Pancreas (tissue), 10 donors: ENCODE data around the gene ZNF28. TPM values are rescaled to one million over a fixed set of nuclear protein-coding genes. Genes with fewer than 3 reads are reported as not detected.
"Not testable (repeated sequence)": the region's sequence is repeated elsewhere in the genome, so short reads cannot be mapped to it uniquely, and the experiment has no call there.

ENCODE experiments used
- ATAC-seq, 4 donors: fragments of 200-7000 bp; cut with Tn5 transposase; one replicate each; pipeline versions ENCODE4 v1.8.0 to v1.9.1; 2020; ENCODE audit warnings: mild to moderate bottlenecking in 4 of 4, moderate library complexity in 4 of 4
- DNase-seq, 6 donors: peaks; one replicate each; pipeline ENCODE4 v3.0.0-alpha.2; 2020
- FAIRE-seq: peaks from 2 replicates; lab custom pipeline; 2012; peaks lifted over from hg19 to GRCh38; lab: Jason Lieb, UNC
- H3K27ac ChIP-seq, 4 donors: fragments of 200-600 bp; sonication (generic); 1 replicate in 3 of 4; 2 replicates in 1 of 4; pipeline versions ENCODE4 v1.5.0 to v1.8.0; 2020
- H3K27me3 ChIP-seq, 4 donors: fragments of 200-600 bp; one replicate each; pipeline ENCODE4 v1.8.0; 2021
- H3K36me3 ChIP-seq, 3 donors: fragments of 200-600 bp; sonication (generic) in 1 of 3; one replicate each; pipeline versions ENCODE4 v1.5.0 to v1.8.0; 2020 to 2021
- H3K4me1 ChIP-seq, 3 donors: fragments of 200-600 bp; one replicate each; pipeline ENCODE4 v1.8.0; 2021
- H3K4me3 ChIP-seq, 4 donors: fragments of 200-600 bp; sonication (generic) in 2 of 4; one replicate each; pipeline versions ENCODE4 v1.5.0 to v1.8.0; 2020 to 2021
- H3K9me3 ChIP-seq, 4 donors: fragments of 200-600 bp; one replicate each; pipeline ENCODE4 v1.8.0; 2021
- CTCF ChIP-seq, 4 donors: fragments of 200-600 bp; sonication (generic) in 3 of 4; IDR thresholded peaks; one replicate each; pipeline versions ENCODE4 v1.5.0 to v1.8.0; 2021; ENCODE audit warnings: antibody characterized with exemption in 4 of 4
- WGBS, 2 donors: extraction: QIAGEN DNeasy Blood & Tissue Kit; methylation state at CpG; one replicate each; pipeline ENCODE4 v1.1.7; 2013; 5-methylcytosine and 5-hydroxymethylcytosine counted together
- intact Hi-C, 3 donors: fragments of 100-400 bp; cut with DNase I; formaldehyde crosslinking; loops; one replicate each; pipeline versions ENCODE4 v1.11.1 to v1.14.2; 2022
- polyA plus RNA-seq, 2 donors: library from polyadenylated mRNA; stranded (reverse); fragments of 200-250 nt; gene quantifications; one replicate each; pipeline ENCODE4 v1.2.3, GENCODE V29; 2013
- total RNA-seq, 6 donors: library from RNA; stranded (reverse); fragmentation: NEBNext Ultra II Directional in 4 of 6; extraction: Animal tissue kit (Norgen Biotek cat#: 25700) in 4 of 6; gene quantifications; one replicate each; pipeline versions ENCODE4 v1.2.1 to v1.2.4, GENCODE V29; 2021 to 2023
- donor health status: healthy with polysubstance abuse.
- donor health status: DM: no; HTN: no; CAD: no; lungs with moderate emphysema.
- donor health status: DM: no; HTN: no; CAD: no.
- donor health status: control.
- donor health status: control.
- donor health status: Bipolar disorder and iron deficiency.
- donor health status: DM: yes; HTN: yes; CAD: no.
- donor health status: DM: no; HTN: no; CAD: no.
- donor health status: DM: no; HTN: no; CAD: no.
- donor health status: DM: yes; HTN: yes; CAD: no.

Gene ZNF28
- total and polyA plus RNA-seq, 8 donors, result 2.3 to 13.5 (median 6.8) TPM

- intact Hi-C loops, result no loop called here
- Histone ChIP-seq H3K9me3 (no peaks in the 10 kb centered on the region), H3K27me3 (no peaks in the 10 kb centered on the region), H3K4me3 (no peak overlapping the region), H3K36me3 (no peaks in the 10 kb centered on the region), H3K27ac (no peak overlapping the region), H3K4me1 (peaks cover 0 to 3% (median 0%) of the 10 kb centered on the region in 3 donors)
- DNase-seq, result no peak
- no peak for TF ChIP-seq CTCF (IDR thresholded peaks at IDR 0.05)
- no peak for ATAC-seq
- WGBS, 2 donors, result 82 to 86% methylated on average over 6 of the region's 6 CpGs
- no peak for FAIRE-seq
Observed at GRCh38 chr19:52789440-52789839, 32.0 kb downstream of the ZNF28 start.

GRCh38 chr19:52786464-52787354 lies 34.7 kb downstream of the ZNF28 start, which contains the start of gene ZNF600:
Gene ZNF600 (minus strand): TSS chr19:52786791. CDS start chr19:52778888, 7,903 bp downstream.
- H3K9me3 ChIP-seq, FAIRE-seq, intact Hi-C loops, H3K36me3 ChIP-seq, H3K27me3 ChIP-seq, H3K4me1 ChIP-seq: not testable (repeated sequence)
- Histone ChIP-seq H3K27ac (peak within 1 kb of the TSS; percentile 13 to 80 (median 60)), H3K4me3 (peak within 1 kb of the TSS; percentile 41 to 59 (median 54))
- 1 to 2% methylated on average over 47 of the region's 47 CpGs for WGBS, 2 donors
- peak in 1 of 4 donors; percentile 36 for TF ChIP-seq CTCF (IDR thresholded peaks at IDR 0.05)
- ATAC-seq (peak; percentile 99 to 100 (median 99)), DNase-seq (peak; percentile 87 to 97 (median 92))

- intact Hi-C loops, result no loop called here
- H3K27ac ChIP-seq, result peak overlapping the region in 2 of 4 donors; percentile 55 to 80
- no peaks in the 10 kb centered on the region for H3K27me3 ChIP-seq
- no peaks in the 10 kb centered on the region for H3K9me3 ChIP-seq
- ATAC-seq, result peak; percentile 41 to 67 (median 54)
- H3K4me3 ChIP-seq, result peak overlapping the region; percentile 41 to 59 (median 54)
- no peak for TF ChIP-seq CTCF (IDR thresholded peaks at IDR 0.05)
- FAIRE-seq, result no peak
- DNase-seq, result peak in 5 of 6 donors; percentile 17 to 59 (median 40)
- H3K4me1 ChIP-seq, result peaks cover 0 to 3% (median 0%) of the 10 kb centered on the region in 3 donors
- no peaks in the 10 kb centered on the region for H3K36me3 ChIP-seq
- 0 to 1% methylated on average over 23 of the region's 23 CpGs for WGBS, 2 donors
Observed at GRCh38 chr19:52786078-52786463, 35.4 kb downstream of the ZNF28 start.

- DNase-seq, result no peak
- WGBS, 2 donors, result 81 to 90% methylated on average over 3 of the region's 3 CpGs
- Histone ChIP-seq H3K4me3 (peak overlapping the region in 2 of 4 donors; percentile 49 to 59), H3K4me1 (peaks cover 0 to 3% (median 0%) of the 10 kb centered on the region in 3 donors), H3K27ac (no peak overlapping the region), H3K27me3 (no peaks in the 10 kb centered on the region), H3K9me3 (no peaks in the 10 kb centered on the region), H3K36me3 (no peaks in the 10 kb centered on the region)
- no peak for ATAC-seq
- no peak for FAIRE-seq
- intact Hi-C loops, result no loop called here
- TF ChIP-seq CTCF (IDR thresholded peaks at IDR 0.05), result no peak
Observed at GRCh38 chr19:52785506-52785905, 35.9 kb downstream of the ZNF28 start.

GRCh38 chr19:52782864-52783263 lies 38.6 kb downstream of the ZNF28 start:
- H3K36me3 ChIP-seq, H3K27ac ChIP-seq, H3K4me3 ChIP-seq, FAIRE-seq, intact Hi-C loops, H3K9me3 ChIP-seq, H3K27me3 ChIP-seq, ATAC-seq, H3K4me1 ChIP-seq, DNase-seq: not testable (repeated sequence)
- 89% methylated on average over 2 of the region's 2 CpGs for WGBS, 2 donors
